Hypothalamus (tissue), 51 donors: ENCODE measurements around the gene SFXN3.
A peak's percentile ranks its signal among the peaks of the same experiment; 100 is the strongest.

Experiments used
- DNase-seq, 51 donors: peaks; one replicate each; lab custom pipeline; 2025; lab: John Stamatoyannopoulos, UW

Gene SFXN3

GRCh38 chr10:101013365-101013825 is 17.6 kb upstream of the SFXN3 start:
- DNase-seq: no peak

- peak in 50 of 51 donors; percentile 13 to 90 (median 64) for DNase-seq
Measured at GRCh38 chr10:101014230-101014884, 16.7 kb upstream of the SFXN3 start.

DNA sequence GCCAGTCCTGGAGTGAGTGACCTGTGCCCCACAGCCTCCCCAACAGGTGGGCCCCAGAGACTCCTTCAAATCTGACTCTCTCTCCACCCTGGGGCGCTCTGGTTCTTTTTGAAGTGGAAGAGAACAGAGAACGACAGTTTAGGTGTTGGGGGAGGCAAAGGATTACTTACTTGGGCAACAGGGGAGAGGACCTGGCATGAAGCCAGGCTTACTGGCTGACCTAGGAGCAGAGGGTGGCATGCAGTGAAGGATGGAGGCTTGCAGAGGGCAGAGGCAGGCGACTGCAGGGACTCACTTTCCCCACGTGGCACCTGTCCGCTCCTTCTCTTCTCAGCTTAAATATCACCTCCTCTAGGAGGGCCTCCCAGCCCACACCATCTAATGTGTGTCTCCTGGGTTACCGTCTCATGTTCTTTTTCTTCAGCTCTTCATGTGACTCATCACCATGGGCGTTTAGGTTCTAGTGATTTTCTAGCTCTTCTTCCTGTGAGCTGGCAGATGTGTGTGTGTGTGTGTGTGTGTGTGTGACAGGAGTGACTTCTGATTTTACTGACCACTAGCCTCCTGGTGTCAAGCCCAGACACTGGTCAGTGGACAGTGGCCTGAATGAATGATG is 16.0 kb upstream of the SFXN3 start:
- peak in 1 of 51 donors; percentile 50 for DNase-seq

DNA sequence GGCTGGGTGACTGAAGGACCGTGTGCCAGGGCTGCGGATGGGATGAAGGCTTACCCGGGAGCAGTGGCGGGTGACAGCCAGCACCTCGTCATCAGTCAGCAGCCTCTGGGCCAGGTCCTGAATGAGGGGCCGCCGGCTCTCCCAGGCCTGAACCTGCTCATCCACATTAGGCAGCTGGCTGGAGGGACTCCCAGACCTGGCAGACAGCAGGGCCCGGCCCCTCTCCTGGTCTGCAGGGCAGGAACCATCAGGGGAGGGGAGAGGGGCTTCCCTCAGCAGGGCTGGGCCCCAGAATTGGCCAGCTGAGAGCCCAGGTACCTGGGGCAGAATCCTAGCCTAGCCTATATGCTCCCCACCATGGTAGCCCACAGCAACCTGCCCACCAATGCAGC is 15.5 kb upstream of the SFXN3 start:
- DNase-seq: no peak

- no peak for DNase-seq
Measured at GRCh38 chr10:101016814-101017213, 14.2 kb upstream of the SFXN3 start.

GRCh38 chr10:101018118-101018599 is 12.9 kb upstream of the SFXN3 start:
- DNase-seq: no peak

DNA sequence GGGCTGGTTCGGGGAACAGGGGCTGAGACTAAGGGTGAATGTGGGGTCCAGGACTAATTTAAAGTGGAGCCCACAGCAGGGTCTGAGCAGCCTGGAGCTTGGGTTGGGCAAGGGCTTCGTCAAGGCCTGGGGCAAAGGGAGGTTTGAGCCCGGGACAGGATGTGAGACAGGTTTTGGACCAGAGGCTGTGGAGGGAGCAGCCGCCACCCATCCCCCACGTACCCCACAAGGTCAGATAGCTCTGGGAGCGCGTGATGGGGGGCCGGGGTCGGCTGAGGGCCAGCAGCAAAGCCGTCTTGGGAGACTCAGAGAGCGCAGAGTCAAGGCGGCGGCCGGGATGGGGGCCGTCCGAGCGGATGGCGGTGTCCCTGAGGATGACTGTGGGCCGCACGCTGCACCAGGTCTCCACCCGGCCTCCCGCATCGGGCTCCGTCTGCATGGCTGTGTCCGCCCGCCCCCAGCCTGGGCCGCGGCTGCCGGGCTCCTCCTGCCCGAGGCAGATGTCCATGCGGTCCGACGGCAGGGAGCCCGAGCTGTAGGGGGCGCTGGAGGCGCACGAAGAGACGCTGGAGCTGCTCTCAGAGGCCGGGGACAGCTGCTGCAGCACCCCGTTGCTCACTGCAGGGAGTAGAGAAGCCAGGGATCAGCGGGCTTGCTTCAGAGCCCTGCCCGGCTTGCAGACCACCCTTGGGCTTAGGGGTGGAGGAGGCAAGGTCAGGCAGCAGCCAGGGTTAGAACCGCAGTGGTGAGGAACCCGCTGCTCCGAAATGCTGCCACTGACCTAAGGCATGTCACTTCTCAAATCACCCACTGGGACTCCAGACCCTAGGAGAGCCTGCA is 12.2 kb upstream of the SFXN3 start:
- peak in 47 of 51 donors; percentile 12 to 89 (median 58) for DNase-seq

- no peak for DNase-seq
Measured at GRCh38 chr10:101019440-101019703, 11.7 kb upstream of the SFXN3 start.

- no peak for DNase-seq
Measured at GRCh38 chr10:101020427-101021075, 10.5 kb upstream of the SFXN3 start.

DNA sequence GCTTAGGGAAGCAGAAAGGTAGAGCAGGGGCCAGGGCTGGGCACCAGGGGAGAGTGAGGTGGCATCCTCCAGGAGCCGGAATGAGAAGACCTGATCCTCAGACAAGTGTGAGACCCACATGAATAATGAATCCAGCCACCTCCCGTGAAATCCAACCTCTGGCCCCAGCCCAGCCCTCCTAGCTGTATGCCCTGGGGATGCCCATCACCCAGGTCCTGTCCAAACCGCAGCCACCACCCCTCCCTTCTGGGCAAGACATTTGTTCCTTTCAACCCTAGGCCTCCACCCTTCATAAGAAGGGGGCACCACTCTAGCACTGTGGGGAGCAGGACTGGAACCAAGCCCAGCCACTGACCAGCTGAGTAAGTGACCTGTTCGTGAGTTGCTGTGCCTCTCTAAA is 9.8 kb upstream of the SFXN3 start:
- no peak for DNase-seq

DNA sequence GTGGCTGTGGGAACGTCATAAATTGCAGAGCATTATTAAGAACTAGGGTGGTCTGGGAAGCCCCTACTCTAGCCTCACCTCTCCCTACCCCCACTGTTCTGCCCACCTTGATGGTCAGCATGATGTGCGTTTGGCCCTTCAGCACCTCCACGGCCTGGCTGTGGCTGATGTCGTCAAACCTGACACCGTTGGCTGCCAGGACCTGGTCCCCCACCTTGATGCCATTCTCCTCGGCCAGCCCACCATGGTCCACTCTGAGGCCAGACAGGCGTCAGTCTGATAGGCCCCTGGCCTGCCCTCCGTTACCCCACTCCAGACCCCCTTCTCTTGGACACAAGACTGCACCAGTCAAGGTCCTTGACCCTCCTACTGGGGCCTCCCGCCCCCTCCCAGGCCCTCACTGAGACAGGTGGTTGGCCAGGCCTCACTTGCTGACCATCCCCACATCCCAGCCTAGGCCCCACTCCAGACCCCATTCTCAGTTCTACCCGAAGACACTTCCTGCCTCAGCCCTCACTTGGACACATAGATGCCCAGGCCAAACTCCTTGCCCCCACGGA is 9.3 kb upstream of the SFXN3 start:
- DNase-seq: no peak

- DNase-seq: no peak
Measured at GRCh38 chr10:101022967-101023705, 7.9 kb upstream of the SFXN3 start.

DNA sequence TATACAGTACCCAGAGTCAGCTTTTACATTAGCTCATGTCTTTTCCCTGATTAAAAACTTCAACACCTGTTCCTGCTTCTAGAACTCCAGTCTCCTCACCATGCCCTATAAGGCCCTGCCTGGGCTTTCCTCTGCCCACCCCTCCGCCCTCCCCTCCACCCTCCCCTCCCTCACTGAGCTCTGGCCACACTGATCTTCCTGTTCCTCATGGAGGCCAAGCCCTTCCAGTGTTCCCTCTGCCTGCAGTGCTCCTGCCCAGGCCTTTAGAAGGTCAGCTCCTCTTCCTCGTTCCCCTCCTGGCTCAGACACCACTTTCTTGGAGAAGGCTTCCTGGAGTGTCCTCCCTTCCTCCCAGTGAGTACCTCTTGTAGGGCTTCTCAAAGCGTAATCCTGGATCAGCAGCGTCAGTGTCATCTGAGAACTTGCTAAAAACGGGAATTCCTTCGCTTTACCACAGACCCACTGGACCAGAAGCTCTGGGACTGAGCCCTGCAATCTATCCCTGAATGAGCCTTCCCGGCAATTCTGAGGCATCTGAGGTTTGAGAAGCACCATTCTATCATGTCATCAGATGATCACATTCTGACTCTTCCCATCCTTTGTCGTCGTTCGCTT is 3.8 kb upstream of the SFXN3 start:
- no peak for DNase-seq

- no peak for DNase-seq
Measured at GRCh38 chr10:101028446-101029337, 2.3 kb upstream of the SFXN3 start.

GRCh38 chr10:101029520-101030295 is 1.3 kb upstream of the SFXN3 start:
- DNase-seq: no peak

GRCh38 chr10:101030496-101031127 is 422 bp upstream of the SFXN3 start:
- no peak for DNase-seq
